ENCODE results near the gene PGGT1B.

PGGT1B gene

GRCh38 chr5:115179394-115180164 lies 83.1 kb downstream of the PGGT1B start:
- no peak for DNase-seq

- DNase-seq = no peak
Observed at GRCh38 chr5:115179030-115179393, 83.7 kb downstream of the PGGT1B start.

DNA sequence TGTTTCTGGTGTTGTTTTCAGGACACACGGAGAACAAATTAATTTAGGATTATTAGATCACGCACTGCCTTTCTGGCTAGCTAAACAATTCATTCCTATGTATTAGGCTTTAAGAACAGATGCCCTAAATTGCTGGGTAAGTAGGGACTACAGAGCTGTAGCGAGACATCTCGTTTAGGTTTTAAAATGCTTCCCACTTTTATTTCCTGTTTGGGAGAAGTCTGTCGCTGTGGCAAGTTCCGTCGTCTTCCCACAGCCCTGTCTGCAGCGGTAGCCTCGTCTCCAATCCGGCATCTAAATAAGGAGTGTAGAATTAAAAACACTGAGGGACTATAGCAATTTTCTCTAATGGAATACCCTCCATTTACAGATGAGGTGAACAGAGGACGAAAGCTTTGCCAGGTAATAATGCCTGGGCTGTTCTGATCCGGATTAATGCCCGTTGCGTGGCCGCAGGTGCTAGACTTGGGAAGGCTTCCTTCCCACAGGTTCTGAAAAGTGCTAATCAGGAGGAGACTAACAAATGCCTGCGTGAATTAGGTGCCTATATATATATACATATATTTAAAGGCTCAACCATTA lies 91.7 kb downstream of the PGGT1B start:
- DNase-seq = no peak

GRCh38 chr5:115170134-115170928 lies 92.3 kb downstream of the PGGT1B start:
- DNase-seq = peak; percentile 8

GRCh38 chr5:115169487-115170133 lies 93.1 kb downstream of the PGGT1B start, which contains the start of gene TRIM36:
TRIM36 (minus strand) TSS chr5:115169908; CDS start chr5:115169634, 274 bp downstream.
- DNase-seq = peak; percentile 87

DNA sequence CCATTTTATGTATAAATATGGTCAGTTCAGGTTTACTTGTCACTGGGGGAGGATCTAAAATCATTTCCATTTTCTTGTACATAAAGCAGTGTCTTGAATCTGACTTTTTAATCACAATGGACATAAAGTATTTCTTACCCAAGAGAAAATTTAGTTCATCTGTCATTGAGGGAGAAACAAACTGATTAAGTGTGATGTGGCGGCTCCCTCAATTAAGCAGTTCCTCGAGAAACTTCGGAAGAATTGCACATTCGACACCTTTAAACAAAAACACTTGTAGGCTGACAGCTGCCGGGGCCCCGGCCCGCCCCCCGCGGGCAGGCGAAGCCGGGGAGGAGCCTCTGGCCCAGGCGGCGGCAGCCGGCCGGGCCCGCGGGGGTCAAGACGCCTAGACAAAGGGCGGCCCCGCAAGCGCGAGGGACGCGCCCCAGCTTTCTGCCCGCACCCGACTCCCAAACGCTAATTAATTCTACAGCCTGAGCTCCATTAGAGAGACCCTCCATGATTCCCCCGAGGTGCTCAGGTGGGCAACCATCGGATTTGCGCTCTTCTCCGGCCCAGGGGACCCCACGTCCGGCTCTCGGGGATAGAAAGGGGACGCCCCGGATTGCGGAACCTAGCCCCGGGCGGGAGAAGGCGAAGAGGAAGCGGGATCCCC lies 93.7 kb downstream of the PGGT1B start:
- no peak for DNase-seq

DNA sequence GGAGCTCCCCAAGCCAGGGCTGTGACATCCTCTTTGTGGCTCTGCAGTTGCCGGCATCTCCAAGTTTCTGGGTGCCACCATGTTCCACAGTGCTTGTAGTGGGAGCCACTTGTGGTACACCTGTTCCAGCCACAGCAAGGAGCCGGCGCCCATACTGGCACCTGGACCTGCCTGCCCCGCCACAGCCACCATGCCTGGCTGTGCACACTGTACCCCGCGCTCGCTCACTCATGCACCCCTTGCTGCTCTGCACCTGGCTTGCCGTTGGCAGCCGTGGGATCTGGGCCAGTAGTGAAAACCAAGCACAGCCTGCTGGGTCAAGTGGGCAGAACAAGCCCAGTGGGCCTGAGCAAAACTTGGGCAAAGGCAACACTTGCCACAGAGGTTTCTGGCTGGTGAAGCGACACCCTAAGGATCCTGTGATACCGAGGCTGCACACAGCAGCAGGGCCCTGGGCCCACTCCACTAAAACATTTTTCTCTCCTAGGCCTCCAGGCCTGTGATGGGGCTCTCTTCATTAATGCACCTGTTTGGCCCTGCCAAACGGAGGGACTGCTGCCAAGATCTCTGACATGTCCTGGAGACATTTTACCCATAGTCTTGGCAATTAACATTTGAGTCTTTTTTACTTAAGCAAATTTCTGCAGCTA lies 95.8 kb downstream of the PGGT1B start:
- no peak for DNase-seq

GRCh38 chr5:115165790-115166189 lies 96.9 kb downstream of the PGGT1B start:
- DNase-seq = no peak

DNA sequence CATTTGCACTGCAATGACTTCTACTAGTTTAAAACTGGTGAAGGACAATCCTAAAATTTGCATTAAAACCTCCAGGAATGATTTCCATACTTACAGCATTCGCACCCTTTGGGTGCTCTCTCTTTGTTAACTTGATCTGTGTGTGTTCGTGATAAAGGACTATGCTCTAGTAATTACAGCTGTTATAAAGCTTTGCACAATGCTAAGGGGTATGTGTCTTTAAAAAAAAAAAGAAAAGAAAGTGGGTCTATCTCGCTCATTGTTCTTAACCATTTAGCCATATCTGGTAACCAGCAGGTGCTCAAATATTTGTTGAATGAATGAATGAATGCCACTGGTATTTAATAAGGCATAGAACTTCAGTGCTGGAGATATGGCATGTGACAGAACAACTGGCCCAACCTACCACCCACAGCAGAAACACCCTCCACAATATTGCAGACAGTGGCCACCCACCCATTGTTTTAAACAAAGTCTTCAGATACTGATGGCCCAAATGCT lies 101.7 kb downstream of the PGGT1B start:
- DNase-seq = no peak
